Lower lobe of right lung (tissue), 2 donors: Measurements from ENCODE around the gene COL18A1. TPM values are rescaled to one million over a fixed set of nuclear protein-coding genes. Genes with fewer than 3 reads are reported as not detected.
A peak's percentile ranks its signal among the peaks of the same experiment; 100 is the strongest.
"Not testable (repeated sequence)": the region's sequence is repeated elsewhere in the genome, so short reads cannot be mapped to it uniquely, and the experiment has no call there.

Source experiments
- ATAC-seq, 2 donors: fragments of 200-7000 bp; cut with Tn5 transposase; one replicate each; pipeline ENCODE4 v1.9.1; 2020 to 2022; ENCODE audit warnings: mild to moderate bottlenecking in 2 of 2, moderate library complexity in 2 of 2
- DNase-seq: peaks from one replicate; pipeline ENCODE4 v3.0.0-alpha.2; 2020
- H3K27ac ChIP-seq: fragments of 200-600 bp; one replicate; pipeline ENCODE4 v1.8.0; 2022
- H3K27me3 ChIP-seq: fragments of 200-600 bp; one replicate; pipeline ENCODE4 v1.8.0; 2022; ENCODE audit warnings: low read depth
- H3K36me3 ChIP-seq: fragments of 200-600 bp; one replicate; pipeline ENCODE4 v1.8.0; 2022; ENCODE audit warnings: mild to moderate bottlenecking
- H3K4me1 ChIP-seq: fragments of 200-600 bp; one replicate; pipeline ENCODE4 v1.8.0; 2022
- H3K4me3 ChIP-seq: fragments of 200-600 bp; one replicate; pipeline ENCODE4 v1.8.0; 2022; ENCODE audit warnings: mild to moderate bottlenecking
- H3K9me3 ChIP-seq: fragments of 200-600 bp; one replicate; pipeline ENCODE4 v1.8.0; 2022
- CTCF ChIP-seq: fragments of 200-600 bp; IDR thresholded peaks from one replicate; pipeline ENCODE4 v1.8.0; 2022; ENCODE audit warnings: antibody characterized with exemption, mild to moderate bottlenecking
- intact Hi-C: fragments of 100-400 bp; cut with DNase I; formaldehyde crosslinking; loops from one replicate; pipeline ENCODE4 v1.11.0; 2022
- total RNA-seq: library from RNA; stranded (reverse); fragmentation: NEBNext Ultra II Directional; extraction: Animal tissue kit (Norgen Biotek cat#: 25700); gene quantifications from one replicate; pipeline ENCODE4 v1.2.1, GENCODE V29; 2021
- donor health status: DM: no; HTN: yes; CAD: no; lungs with severe emphysema.

COL18A1 gene
- total RNA-seq, 1 donor from 2014 or later, result 45.1 TPM

GRCh38 chr21:45435405-45435981 lies 30.5 kb downstream of the COL18A1 start:
- TF ChIP-seq CTCF, result no peak
- DNase-seq (no peak), ATAC-seq (no peak)
- H3K36me3 ChIP-seq, result no peaks in the 10 kb centered on the region
- H3K27ac ChIP-seq, result no peak overlapping the region
- intact Hi-C loops, result loop anchor here (10.0 kb wide), 1 partner anchor 141 kb away; no protein-coding TSS in a partner anchor
- H3K4me3 ChIP-seq, result no peak overlapping the region
- H3K9me3 ChIP-seq, result no peaks in the 10 kb centered on the region
- peaks cover 13% of the 10 kb centered on the region for H3K4me1 ChIP-seq
- no peaks in the 10 kb centered on the region for H3K27me3 ChIP-seq

DNA sequence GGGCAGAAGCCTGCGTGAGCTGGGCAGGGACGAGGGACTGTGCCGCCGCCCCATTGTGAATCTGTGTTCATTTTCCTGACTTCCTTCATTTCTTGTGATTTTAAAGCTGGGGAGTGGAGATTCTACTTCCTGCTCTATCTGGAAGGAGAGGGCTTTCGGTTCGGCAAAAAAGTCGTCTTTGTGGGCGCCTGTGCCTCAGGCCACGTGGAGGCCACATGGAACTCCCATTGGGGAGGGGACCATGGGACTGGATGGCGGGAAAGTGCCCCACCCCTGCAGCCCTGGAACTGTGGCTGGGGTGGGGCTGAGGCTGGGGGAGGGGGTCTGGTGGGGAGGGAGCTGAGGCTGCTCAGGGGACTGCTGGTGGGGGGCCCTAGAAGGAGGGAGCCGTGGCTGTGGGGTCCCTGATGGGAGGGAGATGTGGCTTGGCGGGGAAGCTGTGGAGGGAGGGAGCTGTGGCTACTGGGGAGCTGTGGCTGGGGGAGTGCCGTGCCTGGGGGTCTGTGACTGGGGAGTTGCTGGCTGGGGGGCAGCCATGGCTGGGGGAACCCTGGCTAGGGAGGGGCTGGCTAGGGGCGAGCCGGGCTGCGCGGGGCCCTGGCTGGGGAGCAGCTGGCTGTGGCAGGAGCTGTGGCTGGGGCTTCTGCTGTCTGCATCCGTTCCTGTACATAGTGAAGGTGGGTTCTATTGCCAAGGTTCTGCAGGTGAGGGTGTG lies 31.5 kb downstream of the COL18A1 start:
- intact Hi-C loops, result loop anchor here (10.0 kb wide), 1 partner anchor 142 kb away; no protein-coding TSS in a partner anchor

DNA sequence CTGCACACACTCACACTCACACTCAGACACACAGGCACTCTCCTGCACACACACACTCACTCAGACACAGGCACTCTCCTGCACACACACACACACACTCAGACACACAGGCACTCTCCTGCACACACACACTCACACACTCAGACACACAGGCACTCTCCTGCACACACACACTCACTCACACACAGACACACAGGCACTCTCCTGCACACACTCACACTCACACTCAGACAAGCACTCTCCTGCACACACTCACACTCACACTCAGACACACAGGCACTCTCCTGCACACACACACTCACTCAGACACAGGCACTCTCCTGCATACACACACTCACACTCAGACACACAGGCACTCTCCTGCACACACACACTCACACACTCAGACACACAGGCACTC lies 32.9 kb downstream of the COL18A1 start:
- not testable (repeated sequence) for DNase-seq, H3K36me3 ChIP-seq, H3K4me3 ChIP-seq, H3K27me3 ChIP-seq, H3K27ac ChIP-seq, H3K9me3 ChIP-seq, ATAC-seq
- intact Hi-C loops, result loop anchor here (10.0 kb wide), 1 partner anchor 143 kb away; no protein-coding TSS in a partner anchor
- H3K4me1 ChIP-seq, result peaks cover 13% of the 10 kb centered on the region

More for the DNA sequence above, 31.5 kb downstream of the COL18A1 start:
- H3K9me3 ChIP-seq, result no peaks in the 10 kb centered on the region
- H3K4me3 ChIP-seq, result no peak overlapping the region
- TF ChIP-seq CTCF, result no peak
- no peaks in the 10 kb centered on the region for H3K27me3 ChIP-seq
- DNase-seq (no peak), ATAC-seq (no peak)
- H3K4me1 ChIP-seq, result peaks cover 13% of the 10 kb centered on the region
- H3K27ac ChIP-seq, result no peak overlapping the region
- no peaks in the 10 kb centered on the region for H3K36me3 ChIP-seq

DNA sequence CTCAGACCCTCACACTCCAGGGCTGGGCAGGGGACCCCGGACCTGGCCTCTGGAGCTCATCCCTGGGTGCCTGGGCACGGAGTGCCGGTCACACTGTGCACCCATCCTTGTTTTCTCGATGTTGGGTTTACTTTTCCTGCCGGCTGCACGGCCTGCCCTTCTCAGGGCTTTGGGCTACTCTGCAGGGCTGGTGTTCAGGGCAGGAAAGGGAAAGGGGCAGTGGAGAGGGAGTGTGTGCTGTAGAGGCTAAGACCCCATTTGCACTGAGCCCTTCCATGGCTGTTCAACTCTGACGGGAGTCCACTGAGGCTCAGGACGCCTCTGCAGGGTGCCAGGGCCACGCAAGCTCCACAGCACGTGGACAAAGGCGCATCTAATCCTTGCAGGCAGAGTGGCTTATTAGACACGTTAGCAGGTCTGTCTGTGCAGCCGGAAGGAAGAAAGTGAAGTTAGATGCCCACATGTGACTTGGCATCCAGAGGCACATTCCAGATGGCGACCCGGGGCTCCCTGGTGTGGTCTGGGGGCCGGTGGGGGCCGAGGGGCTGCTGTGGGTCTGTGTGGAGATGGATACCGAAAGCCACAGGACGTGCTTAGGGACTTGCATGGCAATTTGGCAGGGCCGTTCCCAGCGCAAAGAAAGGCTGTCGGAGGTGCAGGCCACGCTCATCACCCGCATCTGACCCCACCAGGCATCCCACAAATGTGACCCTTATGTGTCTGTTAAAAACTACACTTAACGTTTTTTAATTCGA lies 33.6 kb downstream of the COL18A1 start:
- peak overlapping the region; percentile 85 for H3K27ac ChIP-seq
- peak; percentile 4 to 10 for ATAC-seq
- H3K4me3 ChIP-seq, result peak overlapping the region; percentile 38
- DNase-seq, result no peak
- H3K9me3 ChIP-seq, result no peaks in the 10 kb centered on the region
- no peak for TF ChIP-seq CTCF
- H3K27me3 ChIP-seq, result no peaks in the 10 kb centered on the region
- intact Hi-C loops, result loop anchor here (10.0 kb wide), 1 partner anchor 144 kb away; no protein-coding TSS in a partner anchor
- peaks cover 13% of the 10 kb centered on the region for H3K4me1 ChIP-seq
- H3K36me3 ChIP-seq, result no peaks in the 10 kb centered on the region

DNA sequence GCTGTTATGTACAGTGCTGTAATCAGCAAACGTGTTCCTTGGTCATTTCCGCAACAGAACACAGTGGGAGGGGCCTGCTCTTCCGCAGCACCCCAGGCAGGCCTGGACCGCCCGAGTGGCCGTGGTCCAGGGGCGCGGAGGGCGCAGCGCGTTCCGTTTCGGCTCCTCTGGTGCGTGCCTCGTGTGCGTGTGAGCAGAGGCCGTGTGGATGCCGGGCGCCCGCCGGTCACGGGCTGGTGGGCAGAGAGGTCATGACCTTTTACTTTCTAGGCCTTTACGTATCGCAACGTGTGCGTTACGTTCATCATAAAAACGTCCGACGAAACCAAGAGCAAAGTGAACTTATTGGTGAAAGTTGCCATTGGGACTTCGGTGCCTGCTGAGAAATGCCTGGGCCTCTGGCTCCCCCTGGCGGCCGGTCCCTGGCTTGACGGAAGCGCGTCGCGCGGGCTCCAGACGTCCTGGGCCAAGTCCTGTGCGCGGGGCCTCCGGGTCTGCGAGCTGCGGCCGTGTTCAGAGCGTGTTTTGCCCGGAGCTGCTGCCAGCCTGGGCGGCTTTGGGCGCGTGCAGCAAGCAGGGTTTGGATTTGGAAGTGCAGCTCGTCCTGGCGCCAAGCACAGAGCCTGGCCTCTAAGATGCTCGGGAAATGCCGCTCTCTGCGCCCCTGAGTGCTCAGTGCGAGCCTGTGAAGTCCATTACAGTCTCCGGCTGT lies 34.4 kb downstream of the COL18A1 start:
- Histone ChIP-seq H3K4me3 (peak overlapping the region; percentile 38), H3K27me3 (no peaks in the 10 kb centered on the region), H3K36me3 (no peaks in the 10 kb centered on the region), H3K9me3 (no peaks in the 10 kb centered on the region), H3K4me1 (peaks cover 13% of the 10 kb centered on the region), H3K27ac (peak overlapping the region; percentile 85)
- intact Hi-C loops, result loop anchor here (10.0 kb wide), 1 partner anchor 145 kb away; no protein-coding TSS in a partner anchor
- peak; percentile 100 for TF ChIP-seq CTCF
- DNase-seq, result peak; percentile 87
- ATAC-seq, result peak; percentile 87 to 93
